GM08714 (cell line): ENCODE data around the gene ATP2B1.
A peak's percentile ranks its signal among the peaks of the same experiment; 100 is the strongest.

Experiments
- H3K4me3 ChIP-seq: fragments of 200-500 bp; sonication (Bioruptor generic); 2 replicates; pipeline ENCODE4 v1.5.1; 2014; ENCODE audit warnings: mild to moderate bottlenecking, low read length, inconsistent platforms
- ZNF274 ChIP-seq: IDR thresholded peaks from 2 replicates; pipeline ENCODE4 v1.6.1; 2012; ENCODE audit warnings: mild to moderate bottlenecking, low read depth, low read length

ATP2B1 gene

DNA sequence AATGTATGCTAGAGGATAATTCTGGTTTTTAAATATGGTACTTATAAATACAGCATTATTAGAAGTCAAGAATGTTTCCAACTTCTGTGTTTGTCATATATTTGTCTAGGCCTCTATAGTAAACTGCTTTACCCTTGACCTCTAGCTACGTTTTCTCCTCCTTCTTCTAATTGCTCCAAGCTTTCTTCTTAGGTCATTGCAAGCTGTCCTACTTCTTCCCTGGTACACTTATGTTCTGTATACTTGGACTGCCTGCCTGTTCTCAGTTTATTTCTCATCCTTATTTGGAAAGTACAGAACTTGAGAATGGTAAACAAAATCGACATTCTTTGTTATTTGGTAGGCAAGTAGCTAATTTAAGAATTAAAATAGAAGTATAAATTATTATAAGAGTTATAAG is 23.9 kb upstream of the ATP2B1 start:
- H3K4me3 ChIP-seq, result no peak overlapping the region
- TF ChIP-seq ZNF274, result no peak

GRCh38 chr12:89731614-89732013 is 23.0 kb upstream of the ATP2B1 start:
- TF ChIP-seq ZNF274, result no peak
- no peak overlapping the region for H3K4me3 ChIP-seq

- no peak for TF ChIP-seq ZNF274
- H3K4me3 ChIP-seq, result no peak overlapping the region
Observed at GRCh38 chr12:89731089-89731488, 22.5 kb upstream of the ATP2B1 start.

GRCh38 chr12:89729946-89730459 is 21.4 kb upstream of the ATP2B1 start:
- no peak for TF ChIP-seq ZNF274
- H3K4me3 ChIP-seq, result no peak overlapping the region

DNA sequence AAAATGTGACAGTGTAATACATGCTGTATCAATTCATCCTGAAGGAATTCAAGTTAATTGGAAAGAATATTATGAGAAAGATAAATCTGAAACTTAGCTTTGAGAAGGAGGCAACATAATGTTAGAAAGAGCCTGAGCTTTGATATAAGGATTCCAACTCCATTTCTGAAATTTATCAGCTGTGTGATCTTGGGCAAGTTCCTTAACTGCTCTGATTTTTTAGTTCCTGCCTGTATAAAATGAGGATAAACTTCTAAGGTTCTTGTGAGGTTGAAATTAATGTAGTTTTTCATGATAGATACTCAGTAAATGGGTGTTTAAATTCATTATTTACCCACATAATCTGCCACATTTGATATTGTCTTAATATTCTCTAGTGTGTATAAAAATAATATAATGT is 14.6 kb upstream of the ATP2B1 start:
- H3K4me3 ChIP-seq, result no peak overlapping the region
- no peak for TF ChIP-seq ZNF274

DNA sequence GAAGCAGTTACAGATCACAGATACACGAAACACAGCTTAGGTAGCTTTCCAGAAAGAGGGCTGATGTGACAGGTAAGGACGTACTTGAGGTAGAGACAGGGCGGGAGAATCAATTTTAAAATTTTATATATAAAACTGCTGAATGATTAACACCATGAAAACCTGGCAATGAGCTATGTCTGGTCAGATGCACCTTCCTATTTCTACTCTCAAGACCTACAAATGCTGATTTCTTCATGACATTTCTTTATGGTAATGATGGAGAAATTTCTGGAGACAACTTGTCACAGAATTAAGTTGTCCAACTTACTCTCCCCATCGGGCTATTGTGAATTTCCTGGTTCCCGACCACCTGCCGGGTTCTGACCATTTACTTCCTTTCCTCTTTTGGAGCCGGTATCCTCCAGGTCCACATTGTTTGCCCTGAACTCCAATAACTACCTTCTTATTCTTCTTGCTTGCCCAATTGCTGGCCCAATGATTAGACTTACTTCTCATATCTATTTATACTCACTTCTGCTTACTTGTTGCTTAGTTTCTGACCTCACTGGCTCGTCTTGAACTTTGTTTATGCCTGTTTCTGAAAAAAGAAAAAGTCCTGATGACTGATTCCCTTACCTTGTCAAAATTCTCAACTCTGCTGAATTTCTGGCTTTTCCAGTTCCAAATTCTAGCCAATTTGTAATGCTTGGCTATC is 12.8 kb upstream of the ATP2B1 start:
- TF ChIP-seq ZNF274, result no peak
- peak overlapping the region; percentile 16; the same call in 1 of the 2 replicates for H3K4me3 ChIP-seq

DNA sequence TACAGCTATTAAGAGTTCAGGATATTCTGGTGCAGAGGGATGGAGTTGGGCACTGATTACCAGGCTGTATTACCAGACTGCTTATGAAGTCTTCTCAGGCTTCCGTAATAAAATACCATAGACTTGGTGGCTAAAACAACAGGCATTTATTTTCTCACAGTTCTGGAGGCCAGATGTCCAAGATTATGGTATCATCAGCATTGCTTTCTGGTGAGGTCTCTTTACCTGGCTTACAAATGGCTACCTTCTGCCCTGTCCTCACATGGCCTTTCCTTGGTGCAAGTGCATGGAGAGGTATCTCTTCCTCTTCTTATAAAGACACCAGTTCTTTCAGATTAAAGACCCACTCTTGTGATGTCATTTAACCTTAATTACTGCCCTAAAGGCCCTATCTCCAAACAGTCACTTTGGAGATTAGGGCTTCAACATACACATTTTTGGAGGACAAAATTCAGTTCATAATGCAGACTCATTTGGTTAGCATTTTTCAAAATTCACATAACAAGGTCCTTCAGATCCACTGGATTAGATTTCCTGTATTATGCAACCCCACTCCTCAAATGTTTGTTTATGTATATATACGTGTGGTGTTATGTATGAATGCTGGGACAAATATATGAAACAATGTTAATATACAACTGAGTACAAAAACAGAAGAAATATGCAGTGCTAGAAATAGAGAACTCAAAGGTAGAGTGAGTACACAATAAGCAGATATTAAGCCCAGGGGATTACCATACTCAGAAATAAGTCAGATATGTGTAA is 9.3 kb upstream of the ATP2B1 start:
- no peak overlapping the region for H3K4me3 ChIP-seq
- TF ChIP-seq ZNF274, result no peak

DNA sequence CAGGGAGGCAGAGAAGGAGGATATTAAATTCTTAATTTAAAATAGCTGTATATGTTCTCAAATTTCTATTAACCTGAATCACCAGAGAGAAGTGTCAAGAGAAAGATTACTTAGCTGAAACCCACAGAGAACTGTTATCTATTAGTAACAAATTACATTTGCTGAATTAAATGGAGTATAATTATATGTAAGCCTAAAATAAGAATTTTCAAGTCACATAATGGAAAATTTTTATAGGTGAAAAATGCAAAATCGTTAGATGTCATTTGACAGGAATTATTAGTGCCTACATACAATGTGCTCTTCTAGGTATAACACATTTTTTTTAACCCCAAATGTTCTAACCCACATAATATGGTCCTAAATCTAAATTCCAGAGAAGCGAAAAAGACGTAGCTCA is 4.1 kb upstream of the ATP2B1 start:
- TF ChIP-seq ZNF274, result no peak

DNA sequence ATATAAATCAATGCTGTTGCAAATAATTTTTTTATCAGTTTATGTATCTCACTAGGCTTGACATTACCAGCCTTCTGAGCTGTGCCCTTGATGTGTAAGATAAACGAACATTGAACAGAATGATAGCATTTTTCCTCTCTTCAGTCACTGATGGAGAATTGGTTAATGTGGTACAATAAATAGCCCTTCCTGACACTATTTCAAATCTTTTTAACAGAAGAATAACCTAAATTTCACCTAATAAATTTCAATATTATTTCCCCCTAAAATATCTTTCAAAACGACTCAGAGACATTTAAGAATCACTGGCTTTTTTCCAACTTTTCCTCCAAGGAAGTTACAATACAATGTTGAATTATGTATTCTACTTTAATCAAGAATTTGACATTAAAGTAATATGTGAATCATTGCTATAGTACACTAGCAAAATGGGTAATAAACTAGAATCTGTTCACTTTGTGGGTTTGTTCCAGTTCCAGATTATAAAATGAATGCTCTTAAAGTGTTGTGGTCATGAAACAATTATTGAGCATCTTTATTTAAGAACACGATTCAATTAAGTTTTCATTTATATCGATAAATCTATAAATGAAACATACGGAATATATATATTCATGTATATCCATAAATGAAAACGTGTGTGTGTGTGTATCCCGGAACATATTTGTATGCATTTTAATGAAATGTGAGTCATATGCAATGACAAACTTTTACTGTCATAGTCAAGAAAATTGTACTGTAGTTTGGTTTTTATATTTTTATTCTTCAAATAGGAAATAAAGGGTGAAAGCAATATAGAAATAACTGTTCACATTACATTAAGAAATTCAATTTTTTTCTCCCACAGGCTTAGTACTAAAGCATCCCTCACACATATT is 2.5 kb upstream of the ATP2B1 start:
- peak overlapping the region; percentile 93; the same call in 1 of the 2 replicates for H3K4me3 ChIP-seq
- no peak for TF ChIP-seq ZNF274

More for the DNA sequence above, 4.1 kb upstream of the ATP2B1 start:
- no peak overlapping the region for H3K4me3 ChIP-seq

- H3K4me3 ChIP-seq, result peak overlapping the region; percentile 93
- no peak for TF ChIP-seq ZNF274
Observed at GRCh38 chr12:89709995-89710872, 1.6 kb upstream of the ATP2B1 start.

DNA sequence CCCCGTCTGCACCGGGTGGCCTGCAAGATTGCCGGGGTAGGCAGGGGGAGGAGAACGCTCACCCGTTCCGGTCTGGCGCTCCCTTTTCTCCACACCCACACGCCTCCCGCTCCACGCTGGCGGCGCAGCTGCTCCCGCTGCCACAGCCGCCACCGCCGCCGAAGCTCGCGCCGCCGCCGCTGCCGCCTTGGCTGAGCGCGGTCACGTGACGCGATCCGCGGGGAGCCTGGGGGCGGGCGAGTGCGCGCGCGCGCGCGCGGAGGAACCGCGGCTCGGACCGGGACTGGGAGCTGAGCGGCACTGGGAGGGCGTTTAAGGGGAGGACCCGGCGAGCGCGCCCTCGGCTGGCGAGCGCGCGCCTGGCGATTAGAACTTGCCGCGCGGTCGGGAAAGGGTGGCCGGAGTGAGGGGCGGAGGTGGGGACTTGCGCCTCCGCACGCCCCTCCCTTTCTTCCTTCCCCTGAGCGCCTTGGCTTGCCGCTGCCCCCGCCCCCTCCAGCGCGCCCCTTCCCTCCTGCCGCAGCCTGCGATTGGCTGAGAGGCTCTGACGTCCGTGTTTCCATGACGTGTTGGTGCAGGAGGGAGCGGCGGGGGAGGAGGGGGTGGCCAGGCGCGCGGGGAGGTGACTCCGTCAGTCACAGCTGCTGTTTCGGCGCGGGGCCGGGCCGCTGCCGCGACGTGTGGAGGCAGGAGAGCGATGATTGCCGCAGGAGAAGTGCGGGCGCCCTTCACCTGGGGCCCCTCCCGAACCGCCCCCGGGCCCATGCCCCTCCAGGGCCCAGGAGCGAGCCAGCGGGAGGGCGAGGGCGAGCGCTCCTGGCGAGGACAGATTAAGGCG is 738 bp upstream of the ATP2B1 start:
- no peak for TF ChIP-seq ZNF274
- peak overlapping the region; percentile 93 for H3K4me3 ChIP-seq
